Endodermal cell (in vitro differentiated cells): ENCODE results near the gene HDDC3. TPM values are rescaled to one million over a fixed set of nuclear protein-coding genes. Genes with fewer than 3 reads are reported as not detected.

Experiments used
- DNase-seq: peaks from one replicate; pipeline ENCODE4 v3.0.0-alpha.2; 2017
- H3K27ac ChIP-seq: 2 replicates; pipeline ENCODE4 v1.5.1; 2013; ENCODE audit warnings: mild to moderate bottlenecking, low read depth, low read length, moderate library complexity
- H3K27me3 ChIP-seq: 2 replicates; pipeline ENCODE4 v1.6.1; 2013; ENCODE audit warnings: mild to moderate bottlenecking, low read length, moderate library complexity; ENCODE audit not compliant: insufficient read depth, control insufficient read depth, poor library complexity, severe bottlenecking
- H3K36me3 ChIP-seq: 2 replicates; pipeline ENCODE4 v1.7.0; 2013; ENCODE audit warnings: mild to moderate bottlenecking, low read length, moderate library complexity; ENCODE audit not compliant: control insufficient read depth, insufficient read depth
- H3K4me1 ChIP-seq: one replicate; pipeline ENCODE4 v1.7.0; 2013; ENCODE audit warnings: low read length; ENCODE audit not compliant: control insufficient read depth, insufficient read depth
- H3K4me3 ChIP-seq: 2 replicates; pipeline ENCODE4 v1.5.1; 2013; ENCODE audit warnings: mild to moderate bottlenecking, low read length, moderate library complexity
- H3K9ac ChIP-seq: 2 replicates; pipeline ENCODE4 v1.6.1; 2013; ENCODE audit warnings: mild to moderate bottlenecking, low read length, moderate library complexity; ENCODE audit not compliant: poor library complexity, severe bottlenecking; ENCODE audit errors: extremely low read depth
- H3K9me3 ChIP-seq: 2 replicates; pipeline ENCODE4 v1.6.1; 2013; ENCODE audit warnings: mild to moderate bottlenecking, low read length, moderate library complexity; ENCODE audit not compliant: control insufficient read depth
- H3K27ac Mint-ChIP-seq: 2 replicates; pipeline ENCODE4 v1.8.0; 2020; ENCODE audit warnings: mixed read lengths
- H3K27me3 Mint-ChIP-seq: 2 replicates; pipeline ENCODE4 v1.8.0; 2021; ENCODE audit warnings: mild to moderate bottlenecking, mixed read lengths; ENCODE audit not compliant: insufficient read depth
- H3K36me3 Mint-ChIP-seq: 2 replicates; pipeline ENCODE4 v1.8.0; 2020; ENCODE audit warnings: low read depth, mixed read lengths
- H3K4me1 Mint-ChIP-seq: 2 replicates; pipeline ENCODE4 v1.8.0; 2020; ENCODE audit warnings: mixed read lengths
- H3K4me3 Mint-ChIP-seq: 2 replicates; pipeline ENCODE4 v1.8.0; 2020; ENCODE audit warnings: mild to moderate bottlenecking, moderate library complexity, mixed read lengths
- H3K9me3 Mint-ChIP-seq: 2 replicates; pipeline ENCODE4 v1.8.0; 2020; ENCODE audit warnings: mild to moderate bottlenecking, mixed read lengths
- WGBS, 2 experiments: methylation state at CpG; one replicate each; pipeline versions ENCODE4 v1.1.5 to v1.1.7; 2013; ENCODE audit warnings: missing lambda C conversion rate in 2 of 2, mixed read lengths in 1 of 2; ENCODE audit not compliant: insufficient coverage in 1 of 2, insufficient read length in 1 of 2; 5-methylcytosine and 5-hydroxymethylcytosine counted together
- total RNA-seq, 2 donors: library from RNA; stranded (reverse); fragmentation: NEBNext Ultra II Directional in 1 of 2; extraction: Animal tissue kit (Norgen Biotek cat#: 25700) in 1 of 2; gene quantifications; 2 replicates in 1 of 2; 3 replicates in 1 of 2; pipeline ENCODE4 v1.2.1, GENCODE V29; 2021
- TF ChIP-seq, protein P1 (sequence below): fragments of 200-600 bp; sonication (generic); conservative IDR thresholded peaks from 2 replicates; pipeline ENCODE4 v1.5.0; 2021; ENCODE audit warnings: antibody characterized with exemption, mild to moderate bottlenecking

HDDC3 gene
- total RNA-seq, 2 donors from 2014 or later, result 15.3 to 21.5 TPM

DNA sequence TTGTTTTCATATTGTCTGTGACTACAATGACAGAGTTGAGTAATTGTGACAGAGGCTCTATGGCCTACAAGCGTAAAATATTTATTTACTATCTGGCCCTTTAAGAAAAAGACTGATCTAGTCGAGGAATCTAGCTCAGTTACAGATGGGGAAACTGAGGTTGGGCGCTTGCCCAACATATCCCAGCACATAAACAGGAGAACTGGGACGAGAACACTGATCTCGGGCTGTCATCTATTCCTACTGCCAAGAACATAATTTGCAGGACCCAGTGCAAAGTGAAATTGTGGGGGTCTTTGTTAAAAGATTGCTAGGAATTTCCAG lies 46.1 kb downstream of the HDDC3 start:
- H3K27me3 Mint-ChIP-seq, result no peaks in the 10 kb centered on the region
- peaks cover 19% of the 10 kb centered on the region for H3K4me1 Mint-ChIP-seq
- Histone ChIP-seq H3K4me3 (no peak overlapping the region), H3K27me3 (no peaks in the 10 kb centered on the region), H3K36me3 (no peaks in the 10 kb centered on the region), H3K4me1 (peaks cover 15% of the 10 kb centered on the region), H3K27ac (no peak overlapping the region), H3K9me3 (no peaks in the 10 kb centered on the region), H3K9ac (no peak overlapping the region)
- DNase-seq, result no peak
- no peaks in the 10 kb centered on the region for H3K9me3 Mint-ChIP-seq
- peaks cover 11% of the 10 kb centered on the region for H3K36me3 Mint-ChIP-seq
- no peak overlapping the region for H3K27ac Mint-ChIP-seq
- no peak overlapping the region for H3K4me3 Mint-ChIP-seq
- TF ChIP-seq, protein P1, sequence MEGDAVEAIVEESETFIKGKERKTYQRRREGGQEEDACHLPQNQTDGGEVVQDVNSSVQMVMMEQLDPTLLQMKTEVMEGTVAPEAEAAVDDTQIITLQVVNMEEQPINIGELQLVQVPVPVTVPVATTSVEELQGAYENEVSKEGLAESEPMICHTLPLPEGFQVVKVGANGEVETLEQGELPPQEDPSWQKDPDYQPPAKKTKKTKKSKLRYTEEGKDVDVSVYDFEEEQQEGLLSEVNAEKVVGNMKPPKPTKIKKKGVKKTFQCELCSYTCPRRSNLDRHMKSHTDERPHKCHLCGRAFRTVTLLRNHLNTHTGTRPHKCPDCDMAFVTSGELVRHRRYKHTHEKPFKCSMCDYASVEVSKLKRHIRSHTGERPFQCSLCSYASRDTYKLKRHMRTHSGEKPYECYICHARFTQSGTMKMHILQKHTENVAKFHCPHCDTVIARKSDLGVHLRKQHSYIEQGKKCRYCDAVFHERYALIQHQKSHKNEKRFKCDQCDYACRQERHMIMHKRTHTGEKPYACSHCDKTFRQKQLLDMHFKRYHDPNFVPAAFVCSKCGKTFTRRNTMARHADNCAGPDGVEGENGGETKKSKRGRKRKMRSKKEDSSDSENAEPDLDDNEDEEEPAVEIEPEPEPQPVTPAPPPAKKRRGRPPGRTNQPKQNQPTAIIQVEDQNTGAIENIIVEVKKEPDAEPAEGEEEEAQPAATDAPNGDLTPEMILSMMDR, result peak; percentile 4
- WGBS, 2 experiments, result 76 to 81% methylated on average over 4 of the region's 5 CpGs

DNA sequence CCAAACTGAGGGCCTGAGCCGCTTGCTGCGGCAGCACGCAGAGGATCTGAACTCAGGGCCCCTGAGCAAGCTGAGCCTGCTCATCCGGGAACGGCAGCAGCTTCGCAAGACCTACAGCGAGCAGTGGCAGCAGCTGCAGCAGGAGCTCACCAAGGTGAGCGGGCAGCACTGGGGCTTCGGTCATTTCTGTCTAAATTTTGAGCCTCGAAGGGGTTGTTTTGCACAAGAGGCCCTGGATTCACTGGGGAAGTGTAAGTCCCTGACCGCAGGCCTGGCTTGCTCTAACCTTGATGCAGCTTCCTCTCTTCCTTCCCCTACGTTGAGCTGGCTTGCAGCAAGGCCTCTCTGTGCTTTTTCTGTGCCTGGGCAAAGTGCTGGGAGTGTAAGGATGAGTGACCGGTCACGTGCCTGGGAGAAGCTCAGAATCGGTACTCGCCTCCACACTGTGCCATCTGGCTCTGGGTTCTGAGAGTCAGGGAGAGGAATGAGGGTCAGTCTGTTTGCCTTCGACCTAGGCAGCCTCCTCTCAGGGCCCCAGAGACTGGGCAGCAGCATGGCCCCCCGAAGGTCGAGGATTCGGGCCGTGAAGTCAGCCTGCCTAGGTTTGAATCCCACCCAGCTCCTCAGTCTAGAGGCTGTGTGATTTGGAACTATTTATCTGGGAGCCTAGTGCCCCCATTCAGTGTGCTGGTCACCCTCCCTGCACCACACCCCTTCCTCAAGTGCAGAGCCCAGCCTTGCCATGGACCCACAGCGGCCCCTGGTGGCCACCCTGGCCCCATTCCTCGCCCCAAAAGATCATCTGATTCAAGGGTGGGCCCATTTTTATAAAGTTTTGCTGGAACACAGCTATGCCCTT lies 46.7 kb downstream of the HDDC3 start:
- Mint-ChIP-seq H3K27me3 (no peaks in the 10 kb centered on the region), H3K9me3 (no peaks in the 10 kb centered on the region), H3K4me3 (peak overlapping the region; percentile 56), H3K36me3 (peaks cover 12% of the 10 kb centered on the region), H3K27ac (peak overlapping the region; percentile 35), H3K4me1 (peaks cover 19% of the 10 kb centered on the region)
- no peaks in the 10 kb centered on the region for H3K27me3 ChIP-seq
- H3K4me3 ChIP-seq, result no peak overlapping the region
- no peak overlapping the region for H3K9ac ChIP-seq
- TF ChIP-seq, protein P1, result peak; percentile 98
- 79 to 87% methylated on average over 15 to 23 of the region's 23 CpGs for WGBS, 2 experiments
- H3K27ac ChIP-seq, result no peak overlapping the region
- H3K4me1 ChIP-seq, result peaks cover 15% of the 10 kb centered on the region
- no peaks in the 10 kb centered on the region for H3K9me3 ChIP-seq
- DNase-seq, result peak; percentile 94
- peaks cover 3% of the 10 kb centered on the region for H3K36me3 ChIP-seq

DNA sequence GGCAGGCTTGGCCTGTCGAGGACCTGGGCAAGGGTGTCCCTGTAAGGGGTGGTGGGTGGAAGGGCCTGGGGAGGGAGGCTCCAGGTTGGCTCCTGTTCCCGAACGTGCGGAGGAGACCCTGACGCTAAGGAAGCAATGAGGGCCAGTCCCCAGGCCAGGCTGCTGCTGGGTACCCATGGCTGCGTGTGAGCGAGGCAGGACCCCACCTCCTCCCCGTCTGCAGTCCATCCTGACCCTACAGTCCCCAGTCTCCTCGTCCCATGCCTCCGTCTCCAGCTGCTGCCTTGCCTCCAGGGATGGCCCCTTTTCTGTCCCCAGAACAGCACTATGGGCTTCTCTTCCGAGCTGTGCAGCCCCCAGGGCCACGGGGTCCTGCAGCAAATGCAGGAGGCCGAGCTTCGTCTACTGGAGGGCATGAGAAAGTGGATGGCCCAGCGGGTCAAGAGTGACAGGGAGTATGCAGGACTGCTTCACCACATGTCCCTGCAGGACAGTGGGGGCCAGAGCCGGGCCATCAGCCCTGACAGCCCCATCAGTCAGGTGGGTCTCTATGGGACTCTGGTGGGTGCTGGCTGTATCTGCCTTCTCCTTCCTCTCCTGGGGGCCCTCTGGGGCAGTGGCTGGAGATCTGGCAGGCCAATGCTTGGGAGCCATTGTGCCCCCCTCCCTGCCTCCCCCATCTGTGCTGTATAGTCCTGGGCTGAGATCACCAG lies 47.5 kb downstream of the HDDC3 start:
- Histone ChIP-seq H3K4me3 (peak overlapping the region; percentile 72), H3K36me3 (peaks cover 3% of the 10 kb centered on the region), H3K4me1 (peaks cover 15% of the 10 kb centered on the region), H3K27me3 (no peaks in the 10 kb centered on the region), H3K9me3 (no peaks in the 10 kb centered on the region), H3K27ac (no peak overlapping the region), H3K9ac (peak overlapping the region; percentile 30)
- peaks cover 11% of the 10 kb centered on the region for H3K36me3 Mint-ChIP-seq
- H3K27me3 Mint-ChIP-seq, result no peaks in the 10 kb centered on the region
- H3K4me1 Mint-ChIP-seq, result peaks cover 19% of the 10 kb centered on the region
- TF ChIP-seq, protein P1, result no peak
- H3K4me3 Mint-ChIP-seq, result peak overlapping the region; percentile 56
- 76 to 83% methylated on average over 7 to 16 of the region's 16 CpGs for WGBS, 2 experiments
- no peak for DNase-seq
- H3K9me3 Mint-ChIP-seq, result no peaks in the 10 kb centered on the region
- H3K27ac Mint-ChIP-seq, result peak overlapping the region; percentile 35
